IPS-18a (cell line): ENCODE measurements around the gene TIMP2.

Experiments used
- H3K27ac ChIP-seq: one replicate; pipeline ENCODE4 v1.5.1; 2013; ENCODE audit warnings: low read length
- H3K27me3 ChIP-seq: one replicate; pipeline ENCODE4 v1.6.1; 2013; ENCODE audit warnings: mild to moderate bottlenecking, low read length; ENCODE audit not compliant: control insufficient read depth, insufficient read depth
- H3K36me3 ChIP-seq: one replicate; pipeline ENCODE4 v1.6.1; 2013; ENCODE audit warnings: low read depth, low read length; ENCODE audit not compliant: control insufficient read depth
- H3K4me1 ChIP-seq: one replicate; pipeline ENCODE4 v1.6.1; 2013; ENCODE audit warnings: low read depth, low read length; ENCODE audit not compliant: control insufficient read depth
- H3K4me3 ChIP-seq: one replicate; pipeline ENCODE4 v1.5.1; 2013; ENCODE audit warnings: low read length
- H3K9ac ChIP-seq: one replicate; pipeline ENCODE4 v1.6.1; 2013; ENCODE audit warnings: mild to moderate bottlenecking, low read length, moderate library complexity
- H3K9me3 ChIP-seq: one replicate; pipeline ENCODE4 v1.6.1; 2013; ENCODE audit warnings: low read depth, low read length; ENCODE audit not compliant: control insufficient read depth

Gene TIMP2, protein sequence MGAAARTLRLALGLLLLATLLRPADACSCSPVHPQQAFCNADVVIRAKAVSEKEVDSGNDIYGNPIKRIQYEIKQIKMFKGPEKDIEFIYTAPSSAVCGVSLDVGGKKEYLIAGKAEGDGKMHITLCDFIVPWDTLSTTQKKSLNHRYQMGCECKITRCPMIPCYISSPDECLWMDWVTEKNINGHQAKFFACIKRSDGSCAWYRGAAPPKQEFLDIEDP

GRCh38 chr17:78925234-78925633, at the start of gene TIMP2:
TSS of gene TIMP2 (minus strand) at chr17:78925387. CDS start at chr17:78925088, 299 bp downstream.
- H3K27me3 ChIP-seq, result no peaks in the 10 kb centered on the region
- H3K27ac ChIP-seq, result no peak within 1 kb of the TSS
- no peaks in the 10 kb centered on the region for H3K9me3 ChIP-seq

GRCh38 chr17:78973792-78974520, 48.8 kb upstream of the TIMP2 start:
- no peak overlapping the region for H3K9ac ChIP-seq
- H3K27me3 ChIP-seq, result no peaks in the 10 kb centered on the region
- no peaks in the 10 kb centered on the region for H3K9me3 ChIP-seq
- no peaks in the 10 kb centered on the region for H3K36me3 ChIP-seq
- no peak overlapping the region for H3K4me3 ChIP-seq
- H3K27ac ChIP-seq, result no peak overlapping the region
- peaks cover 5% of the 10 kb centered on the region for H3K4me1 ChIP-seq

More at GRCh38 chr17:78925234-78925633, at the start of gene TIMP2:
- Histone ChIP-seq H3K4me3 (peak within 1 kb of the TSS; percentile 70), H3K9ac (peak within 1 kb of the TSS; percentile 58), H3K4me1 (peaks cover 4% of the 10 kb centered on the region), H3K36me3 (no peaks in the 10 kb centered on the region)

- Histone ChIP-seq H3K27ac (no peak overlapping the region), H3K9ac (no peak overlapping the region), H3K4me3 (no peak overlapping the region), H3K36me3 (no peaks in the 10 kb centered on the region), H3K27me3 (no peaks in the 10 kb centered on the region), H3K9me3 (no peaks in the 10 kb centered on the region), H3K4me1 (peaks cover 5% of the 10 kb centered on the region)
These were observed 48.0 kb upstream of the TIMP2 start for GRCh38 chr17:78973196-78973595.

GRCh38 chr17:78972507-78973105, 47.4 kb upstream of the TIMP2 start:
- H3K36me3 ChIP-seq, result no peaks in the 10 kb centered on the region
- no peak overlapping the region for H3K4me3 ChIP-seq
- H3K27me3 ChIP-seq, result no peaks in the 10 kb centered on the region
- no peaks in the 10 kb centered on the region for H3K9me3 ChIP-seq
- peaks cover 5% of the 10 kb centered on the region for H3K4me1 ChIP-seq
- H3K9ac ChIP-seq, result no peak overlapping the region
- H3K27ac ChIP-seq, result no peak overlapping the region

- Histone ChIP-seq H3K9me3 (no peaks in the 10 kb centered on the region), H3K9ac (no peak overlapping the region), H3K4me3 (no peak overlapping the region), H3K27me3 (no peaks in the 10 kb centered on the region), H3K4me1 (peaks cover 5% of the 10 kb centered on the region), H3K27ac (no peak overlapping the region), H3K36me3 (no peaks in the 10 kb centered on the region)
These were observed 46.7 kb upstream of the TIMP2 start for GRCh38 chr17:78971756-78972506.

DNA sequence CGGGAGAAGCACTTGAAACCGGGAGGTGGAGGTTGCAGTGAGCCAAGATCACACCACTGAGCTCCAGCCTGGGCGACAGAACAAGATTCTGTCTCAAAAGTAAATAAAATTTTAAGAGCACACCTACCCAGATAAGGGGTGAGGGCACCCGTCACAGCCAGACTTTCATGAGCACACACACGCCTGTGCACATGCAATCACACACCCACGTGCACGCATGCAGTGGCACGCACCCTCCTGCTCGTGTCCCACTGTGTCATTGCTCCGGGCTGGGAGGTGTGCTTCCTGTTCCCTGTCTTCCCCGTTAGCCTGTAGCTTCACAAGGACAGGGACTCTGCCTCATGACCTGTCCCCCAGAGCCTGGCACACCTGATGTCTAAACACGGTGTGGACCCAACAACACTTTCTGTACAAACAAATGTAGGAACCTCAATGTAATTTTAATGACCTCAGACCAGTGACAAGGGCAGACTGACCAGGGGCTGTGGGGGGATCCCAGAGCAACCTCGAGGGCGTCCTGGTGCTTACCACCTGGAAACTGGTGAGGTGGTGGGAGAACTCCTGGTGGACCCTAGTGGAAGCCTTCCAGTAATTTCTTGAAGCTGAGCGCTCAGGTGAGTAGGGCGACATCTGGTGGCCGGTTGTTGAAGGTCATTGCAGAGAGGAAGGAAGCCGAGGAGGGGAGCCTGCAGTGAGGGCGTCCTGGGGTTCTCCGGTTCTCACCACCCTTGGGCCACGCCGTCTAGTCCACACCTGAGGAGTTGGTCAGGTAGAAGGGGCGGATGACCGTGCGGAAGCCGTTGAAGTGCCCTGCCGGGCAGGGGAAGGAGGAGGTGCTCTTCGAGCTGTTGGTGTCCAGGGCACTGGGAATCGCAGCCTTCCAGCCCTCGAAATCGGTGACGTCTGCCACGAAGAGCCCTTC, 45.9 kb upstream of the TIMP2 start:
- no peaks in the 10 kb centered on the region for H3K36me3 ChIP-seq

DNA sequence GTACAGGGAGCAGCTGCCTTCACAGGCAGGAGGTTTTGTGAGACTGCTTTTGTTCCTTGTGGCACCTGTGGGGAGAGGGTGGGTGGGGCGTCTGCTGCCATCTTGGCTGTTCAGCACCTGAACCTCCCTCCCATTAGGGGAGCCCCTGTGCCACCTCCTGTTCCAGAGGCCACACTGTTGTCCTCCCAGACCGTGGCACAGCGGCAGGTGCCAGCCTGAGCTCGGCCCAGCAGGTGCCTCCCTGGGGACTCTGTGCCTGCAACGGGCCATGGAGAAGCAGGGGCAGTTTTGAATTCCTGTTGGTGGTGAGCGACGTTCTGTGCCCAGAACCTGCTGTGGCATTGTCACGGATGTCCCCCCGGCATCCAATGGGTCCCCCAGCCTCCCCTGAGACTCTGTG, 44.7 kb upstream of the TIMP2 start:
- Histone ChIP-seq H3K27me3 (no peaks in the 10 kb centered on the region), H3K4me3 (no peak overlapping the region), H3K27ac (no peak overlapping the region), H3K9ac (no peak overlapping the region), H3K4me1 (peaks cover 5% of the 10 kb centered on the region), H3K9me3 (no peaks in the 10 kb centered on the region), H3K36me3 (no peaks in the 10 kb centered on the region)

More for the DNA sequence above, 45.9 kb upstream of the TIMP2 start:
- Histone ChIP-seq H3K27ac (no peak overlapping the region), H3K4me3 (no peak overlapping the region), H3K9me3 (no peaks in the 10 kb centered on the region), H3K9ac (no peak overlapping the region), H3K27me3 (no peaks in the 10 kb centered on the region), H3K4me1 (peaks cover 5% of the 10 kb centered on the region)

- H3K36me3 ChIP-seq, result no peaks in the 10 kb centered on the region
- H3K27ac ChIP-seq, result no peak overlapping the region
- H3K9me3 ChIP-seq, result no peaks in the 10 kb centered on the region
- H3K4me1 ChIP-seq, result no peaks in the 10 kb centered on the region
- H3K9ac ChIP-seq, result no peak overlapping the region
- H3K27me3 ChIP-seq, result no peaks in the 10 kb centered on the region
- no peak overlapping the region for H3K4me3 ChIP-seq
These were observed 42.7 kb upstream of the TIMP2 start for GRCh38 chr17:78967782-78968362.

DNA sequence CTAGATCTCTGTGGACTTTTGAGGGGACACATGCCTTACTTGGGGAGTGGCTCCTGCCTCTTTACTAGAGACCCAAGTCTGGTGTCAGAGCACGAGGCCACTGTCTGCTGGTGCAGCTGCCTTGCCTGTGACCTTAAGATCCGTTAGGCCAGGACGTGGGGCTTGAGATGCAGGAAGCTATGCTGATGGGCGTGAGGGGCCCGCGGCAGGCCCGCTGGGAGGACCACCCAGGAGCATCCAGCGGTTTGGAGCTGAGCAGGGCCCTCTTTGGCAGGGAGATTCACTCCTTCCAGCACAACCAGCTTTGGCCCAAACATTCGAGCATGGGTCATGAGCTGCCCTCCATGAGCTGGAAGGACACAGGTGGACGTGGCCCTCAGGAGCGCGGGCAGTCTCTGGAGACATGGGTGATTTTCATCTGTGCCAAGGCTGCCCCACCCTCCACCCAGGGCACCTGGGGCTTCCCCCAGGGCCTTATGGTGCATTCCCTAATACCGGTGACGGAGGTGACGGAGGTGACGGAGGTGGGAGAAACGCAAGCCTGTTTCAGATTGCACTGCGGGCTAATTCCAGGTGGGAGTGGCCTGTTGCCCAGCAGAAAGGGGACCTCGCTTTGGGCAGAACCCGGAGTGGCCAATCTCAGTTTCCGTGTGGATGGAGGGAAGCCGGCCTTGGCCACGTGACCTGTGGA, 41.9 kb upstream of the TIMP2 start:
- H3K36me3 ChIP-seq, result no peaks in the 10 kb centered on the region
- no peak overlapping the region for H3K4me3 ChIP-seq
- H3K9ac ChIP-seq, result no peak overlapping the region
- H3K4me1 ChIP-seq, result no peaks in the 10 kb centered on the region
- no peaks in the 10 kb centered on the region for H3K9me3 ChIP-seq
- no peak overlapping the region for H3K27ac ChIP-seq
- no peaks in the 10 kb centered on the region for H3K27me3 ChIP-seq

DNA sequence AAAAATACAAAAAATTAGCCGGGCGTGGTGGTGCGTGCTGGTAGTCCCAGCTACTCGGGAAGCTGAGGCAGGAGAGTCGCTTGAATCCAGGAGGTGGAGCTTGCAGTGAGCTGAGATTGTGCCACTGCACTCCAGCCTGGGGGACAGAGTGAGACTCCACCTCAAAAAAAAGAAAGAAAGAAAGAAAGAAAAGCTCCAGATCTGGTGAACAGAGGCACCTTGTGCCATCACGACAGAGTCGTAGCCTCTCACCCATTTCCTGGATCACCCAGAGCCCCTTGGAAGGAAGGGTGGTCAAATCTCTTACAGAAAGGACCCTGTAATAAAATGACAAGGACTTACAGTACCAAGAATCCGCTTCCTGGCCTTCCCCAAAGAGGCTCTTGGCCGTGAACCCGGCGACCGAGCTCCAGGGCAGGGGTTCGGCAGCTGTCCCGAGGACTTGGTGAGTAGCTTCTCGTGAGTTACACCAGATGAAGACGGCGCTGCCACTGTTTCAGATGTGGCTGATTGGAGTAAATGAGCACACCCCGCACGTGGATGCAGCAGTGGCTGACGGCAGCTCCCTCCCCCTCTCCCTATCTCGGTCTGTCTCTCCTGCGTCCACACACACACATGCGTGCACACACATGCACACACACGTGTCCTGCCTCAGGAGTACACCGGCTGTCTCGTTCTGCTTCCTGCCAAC, 41.1 kb upstream of the TIMP2 start:
- Histone ChIP-seq H3K4me3 (no peak overlapping the region), H3K27ac (no peak overlapping the region), H3K9ac (no peak overlapping the region)

More for the DNA sequence above, 41.1 kb upstream of the TIMP2 start:
- Histone ChIP-seq H3K36me3 (no peaks in the 10 kb centered on the region), H3K9me3 (no peaks in the 10 kb centered on the region), H3K27me3 (no peaks in the 10 kb centered on the region), H3K4me1 (no peaks in the 10 kb centered on the region)
